C4-2B (cell line): Measurements from ENCODE around the gene MYO9B.
"Not testable (repeated sequence)": the region's sequence is repeated elsewhere in the genome, so short reads cannot be mapped to it uniquely, and the experiment has no call there.

Source experiments
- H3K27ac ChIP-seq: fragments of 450-650 bp; 2 replicates; pipeline ENCODE4 v1.5.1; 2017
- ZFX ChIP-seq: fragments of 450-650 bp; IDR thresholded peaks from 2 replicates; pipeline ENCODE4 v1.6.1; 2017
- TF ChIP-seq, protein P1 (sequence below): fragments of 450-650 bp; conservative IDR thresholded peaks from 2 replicates; pipeline ENCODE4 v1.5.1; 2017; ENCODE audit warnings: mild to moderate bottlenecking

MYO9B gene

DNA sequence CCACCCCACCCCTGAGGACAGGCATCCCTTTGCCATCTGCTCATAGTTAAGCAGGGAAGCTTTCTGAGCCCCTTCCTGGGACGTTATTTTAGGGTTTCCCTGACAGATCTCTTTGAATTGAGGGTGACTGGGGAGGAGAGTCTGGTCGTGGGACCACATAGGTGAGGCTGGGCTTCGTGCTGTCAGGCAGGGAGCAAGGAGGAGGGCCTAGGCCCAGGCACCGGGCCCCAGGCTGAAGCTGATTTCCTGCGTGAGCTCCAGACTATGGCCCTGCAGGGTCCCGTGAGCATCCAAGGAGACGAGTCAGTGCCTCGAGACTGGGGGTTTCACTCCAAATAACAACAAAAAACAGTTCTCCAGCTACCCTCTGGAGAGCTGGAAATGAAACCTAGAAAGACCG, 60.4 kb downstream of the MYO9B start:
- H3K27ac ChIP-seq: no peak overlapping the region
- TF ChIP-seq, protein P1, sequence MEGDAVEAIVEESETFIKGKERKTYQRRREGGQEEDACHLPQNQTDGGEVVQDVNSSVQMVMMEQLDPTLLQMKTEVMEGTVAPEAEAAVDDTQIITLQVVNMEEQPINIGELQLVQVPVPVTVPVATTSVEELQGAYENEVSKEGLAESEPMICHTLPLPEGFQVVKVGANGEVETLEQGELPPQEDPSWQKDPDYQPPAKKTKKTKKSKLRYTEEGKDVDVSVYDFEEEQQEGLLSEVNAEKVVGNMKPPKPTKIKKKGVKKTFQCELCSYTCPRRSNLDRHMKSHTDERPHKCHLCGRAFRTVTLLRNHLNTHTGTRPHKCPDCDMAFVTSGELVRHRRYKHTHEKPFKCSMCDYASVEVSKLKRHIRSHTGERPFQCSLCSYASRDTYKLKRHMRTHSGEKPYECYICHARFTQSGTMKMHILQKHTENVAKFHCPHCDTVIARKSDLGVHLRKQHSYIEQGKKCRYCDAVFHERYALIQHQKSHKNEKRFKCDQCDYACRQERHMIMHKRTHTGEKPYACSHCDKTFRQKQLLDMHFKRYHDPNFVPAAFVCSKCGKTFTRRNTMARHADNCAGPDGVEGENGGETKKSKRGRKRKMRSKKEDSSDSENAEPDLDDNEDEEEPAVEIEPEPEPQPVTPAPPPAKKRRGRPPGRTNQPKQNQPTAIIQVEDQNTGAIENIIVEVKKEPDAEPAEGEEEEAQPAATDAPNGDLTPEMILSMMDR: no peak
- TF ChIP-seq ZFX: no peak

DNA sequence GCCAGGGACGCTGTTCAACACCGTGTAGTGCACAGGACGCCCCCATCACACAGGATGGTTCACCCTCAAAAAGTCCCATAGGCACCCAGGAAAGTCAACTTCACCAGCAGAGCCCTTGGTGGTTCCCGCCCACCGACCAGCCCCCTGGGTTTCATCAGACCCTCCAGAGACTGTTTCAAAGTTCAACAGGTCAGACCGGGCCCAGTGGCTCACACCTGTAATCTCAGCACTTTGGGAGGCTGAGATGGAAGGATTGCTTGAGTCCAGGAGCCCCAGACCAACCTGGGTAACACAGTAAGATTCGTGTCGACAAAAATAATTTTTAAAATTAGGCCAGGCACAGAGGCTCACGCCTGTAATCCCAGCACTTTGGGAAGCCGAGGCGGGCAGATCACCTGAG, 61.0 kb downstream of the MYO9B start:
- no peak overlapping the region for H3K27ac ChIP-seq

DNA sequence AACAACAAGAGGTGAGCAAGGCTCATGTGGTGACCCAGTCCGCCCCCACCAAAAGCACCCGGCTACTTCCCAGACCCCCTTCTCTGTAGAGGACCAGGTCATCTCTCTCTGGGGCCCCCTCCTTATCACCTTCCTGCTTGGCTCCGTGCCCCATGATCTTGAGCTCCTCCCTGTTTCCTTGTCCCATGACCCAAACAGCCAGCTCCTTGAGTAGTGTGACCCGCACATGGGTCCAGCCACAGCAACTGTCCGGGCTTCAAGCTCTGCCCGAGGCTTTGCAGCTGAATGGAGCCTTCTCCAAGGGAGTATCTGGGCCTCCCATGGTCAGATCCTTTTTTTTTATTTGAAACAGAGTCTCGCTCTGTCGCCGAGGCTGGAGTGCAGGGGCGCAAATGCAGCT, 61.8 kb downstream of the MYO9B start:
- H3K27ac ChIP-seq: no peak overlapping the region
- TF ChIP-seq, protein P1: no peak
- TF ChIP-seq ZFX: no peak

More for the DNA sequence above, 61.0 kb downstream of the MYO9B start:
- TF ChIP-seq ZFX: no peak
- TF ChIP-seq, protein P1: no peak

DNA sequence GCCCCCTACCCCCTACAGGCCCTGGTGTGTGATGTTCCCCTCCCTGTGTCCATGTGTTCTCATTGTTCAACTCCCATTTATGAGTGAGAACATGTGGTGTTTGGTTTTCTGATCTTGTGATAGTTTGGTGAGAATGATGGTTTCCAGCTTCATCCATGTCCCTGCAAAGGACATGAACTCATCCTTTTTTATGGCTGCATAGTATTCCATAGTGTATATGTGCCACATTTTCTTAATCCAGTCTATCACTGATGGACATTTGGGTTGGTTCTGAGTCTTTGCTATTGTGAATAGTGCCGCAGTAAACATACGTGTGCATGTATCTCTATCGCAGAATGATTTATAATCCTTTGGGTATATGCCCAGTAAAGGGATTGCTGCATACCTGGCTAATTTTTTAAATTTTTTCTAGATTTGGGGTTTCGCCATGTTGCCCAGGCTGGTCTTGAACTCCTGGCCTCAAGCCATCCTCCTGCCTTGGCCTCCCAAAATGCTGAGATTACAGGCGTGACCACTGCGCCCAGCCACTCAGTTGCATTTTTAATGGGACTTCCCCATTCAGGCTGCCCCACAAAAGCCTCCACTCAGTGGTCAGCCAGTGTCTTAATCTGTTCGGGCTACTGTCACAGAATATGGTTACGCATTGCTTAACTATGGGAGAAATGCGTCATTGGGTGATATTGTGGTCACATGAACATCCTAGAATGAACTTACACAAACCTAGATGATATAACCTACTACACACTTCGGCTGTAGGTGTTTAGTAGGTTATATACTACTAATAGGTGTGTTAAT, 62.7 kb downstream of the MYO9B start:
- H3K27ac ChIP-seq: peak overlapping the region; percentile 65

DNA sequence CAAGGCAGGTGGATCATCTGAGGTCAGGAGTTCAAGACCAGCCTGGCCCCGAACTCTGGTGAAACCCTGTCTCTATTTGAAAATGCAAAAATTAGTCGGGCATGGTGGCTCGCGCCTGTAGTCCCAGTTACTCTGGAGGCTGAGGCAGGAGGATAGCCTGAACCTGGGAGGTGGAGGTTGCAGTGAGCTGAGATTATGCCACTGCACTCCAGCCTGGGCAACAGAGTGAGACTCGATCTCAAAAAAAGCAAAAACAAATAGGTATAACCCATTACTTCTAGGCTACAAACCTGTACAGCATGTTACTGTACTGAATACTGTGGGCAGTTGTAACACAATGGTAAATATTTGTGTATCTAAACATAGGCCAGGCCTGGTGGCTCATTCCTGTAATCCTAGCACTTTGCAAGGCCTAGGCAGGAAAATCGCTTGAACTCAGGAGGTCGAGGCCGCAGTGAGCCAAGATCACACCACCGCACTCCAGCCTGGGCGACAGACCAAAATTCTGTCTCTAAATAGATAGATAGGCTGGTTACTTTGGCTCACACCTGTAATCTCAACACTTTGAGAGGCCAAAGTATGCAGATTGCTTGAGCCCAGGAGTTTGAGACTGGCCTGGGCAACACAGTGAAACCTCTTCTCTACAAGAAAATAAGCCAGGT, 63.5 kb downstream of the MYO9B start:
- H3K27ac ChIP-seq: peak overlapping the region; percentile 65
- TF ChIP-seq, protein P1: no peak
- TF ChIP-seq ZFX: peak; percentile 23; the same call in 1 of the 2 replicates

DNA sequence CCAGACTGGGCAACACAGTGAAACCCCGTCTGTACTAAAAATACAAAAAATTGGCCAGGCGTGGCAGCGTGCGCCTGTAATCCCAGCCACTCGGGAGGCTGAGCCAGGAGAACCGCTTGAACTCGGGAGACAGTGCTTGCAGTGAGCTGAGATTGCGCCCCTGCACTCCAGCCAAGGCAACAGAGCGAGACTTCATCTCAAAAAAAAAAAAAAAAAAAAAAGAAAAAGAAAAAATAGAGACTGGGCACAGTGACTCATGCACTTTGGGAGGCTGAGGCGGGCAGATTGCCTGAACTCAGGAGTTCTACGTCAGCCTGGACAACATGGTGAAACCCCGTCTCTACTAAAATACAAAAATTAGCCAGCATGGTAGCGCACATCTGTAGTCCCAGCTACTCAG, 69.2 kb downstream of the MYO9B start:
- not testable (repeated sequence) for H3K27ac ChIP-seq

DNA sequence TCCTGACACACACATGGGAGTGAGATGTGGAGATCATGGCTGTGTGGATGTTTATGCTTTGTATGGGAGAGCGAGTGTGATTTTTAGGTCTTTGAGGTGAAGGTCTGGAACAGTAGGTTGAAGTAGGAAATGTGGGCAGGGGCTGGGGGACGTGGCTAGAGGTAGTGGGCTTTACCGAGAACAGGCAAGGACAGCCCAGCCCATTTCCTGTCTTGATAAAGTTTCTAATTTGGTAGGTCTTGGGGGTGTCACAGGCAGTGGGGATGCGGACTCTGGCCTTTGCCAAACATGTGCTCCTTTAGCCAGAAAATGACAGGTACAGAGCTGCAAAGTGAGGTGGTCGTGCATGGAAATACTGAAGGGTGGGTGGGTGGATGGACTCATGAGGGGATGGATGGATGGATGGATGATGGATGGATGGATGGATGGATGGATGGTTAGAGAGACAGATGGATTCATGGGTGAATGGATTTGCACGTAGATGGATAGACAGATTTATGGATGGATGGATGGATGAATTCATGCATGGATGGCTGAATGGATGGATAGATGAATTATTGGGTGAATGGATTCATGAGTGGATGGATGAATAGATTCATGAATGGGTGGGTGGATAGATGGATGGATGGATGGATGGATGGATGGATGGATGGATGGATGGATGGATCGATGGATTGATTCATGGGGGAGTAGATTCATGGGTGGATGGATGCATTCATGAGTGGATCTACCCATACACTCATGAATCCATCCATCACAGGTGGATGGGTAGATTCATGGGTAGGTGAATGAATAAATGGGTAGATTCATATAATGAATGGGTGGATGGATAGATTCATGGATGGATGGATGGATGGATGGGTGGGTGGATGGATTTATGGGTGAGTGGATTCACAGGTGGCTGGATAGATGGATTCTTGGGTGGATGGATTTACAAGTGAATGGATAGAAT, 70.2 kb downstream of the MYO9B start:
- H3K27ac ChIP-seq: no peak overlapping the region
- TF ChIP-seq ZFX: no peak
- TF ChIP-seq, protein P1: no peak

DNA sequence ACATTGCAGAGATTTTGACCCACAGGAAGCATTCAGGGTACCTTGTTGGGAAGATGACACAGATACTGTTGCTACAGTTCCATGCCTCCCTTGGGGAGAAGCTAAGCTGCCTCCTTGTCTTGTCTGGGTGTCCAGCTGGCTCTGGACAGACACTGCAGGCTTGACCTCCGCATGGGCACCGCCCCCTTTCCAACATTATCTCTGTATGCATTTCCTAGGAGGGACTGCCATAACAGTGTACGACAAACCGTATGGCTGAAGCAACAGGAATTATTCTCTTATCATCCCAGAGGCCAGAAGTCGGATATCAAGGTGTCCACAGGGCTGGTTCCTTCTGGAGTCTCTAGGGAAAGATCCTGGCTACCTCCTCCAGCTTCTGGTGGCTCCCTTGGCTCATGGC, 72.6 kb downstream of the MYO9B start:
- no peak overlapping the region for H3K27ac ChIP-seq
- no peak for TF ChIP-seq ZFX
